ENCODE results near the gene CHRNB1. TPM values are rescaled to one million over a fixed set of nuclear protein-coding genes. Genes with fewer than 3 reads are reported as not detected.

CHRNB1 gene
- polyA plus RNA-seq, 2 donors, result 7.0 to 7.4 TPM

GRCh38 chr17:7406235-7406825 is 38.5 kb upstream of the CHRNB1 start:
- Histone ChIP-seq H3K4me3 (ENCODE audit: low read depth in 1 of 2, low read length in 2 of 2) (no peak overlapping the region), H3K9me3 (ENCODE audit: control insufficient read depth in 2 of 2, insufficient read depth in 1 of 2, low read depth in 1 of 2, low read length in 1 of 2) (no peaks in the 10 kb centered on the region), H3K27me3 (ENCODE audit: control insufficient read depth in 1 of 2, insufficient read depth in 2 of 2, low read length in 2 of 2) (no peaks in the 10 kb centered on the region), H3K4me1 (ENCODE audit: control insufficient read depth in 2 of 2, insufficient read depth in 2 of 2, low read length in 1 of 2) (peaks cover 2 to 6% of the 10 kb centered on the region in 2 donors), H3K36me3 (ENCODE audit: control insufficient read depth in 2 of 2, insufficient read depth in 2 of 2, low read length in 1 of 2) (peaks cover 0 to 7% of the 10 kb centered on the region in 2 donors), H3K27ac (ENCODE audit: low read depth in 2 of 2, low read length in 1 of 2) (no peak overlapping the region)
- 56 to 58% methylated on average over 12 of the region's 12 CpGs for WGBS, 2 donors

GRCh38 chr17:7407082-7407481 is 37.8 kb upstream of the CHRNB1 start:
- 86 to 89% methylated on average over 13 of the region's 13 CpGs for WGBS, 2 donors
- Histone ChIP-seq H3K27me3 (ENCODE audit: control insufficient read depth in 1 of 2, insufficient read depth in 2 of 2, low read length in 2 of 2) (no peaks in the 10 kb centered on the region), H3K4me1 (ENCODE audit: control insufficient read depth in 2 of 2, insufficient read depth in 2 of 2, low read length in 1 of 2) (peaks cover 2 to 6% of the 10 kb centered on the region in 2 donors), H3K36me3 (ENCODE audit: control insufficient read depth in 2 of 2, insufficient read depth in 2 of 2, low read length in 1 of 2) (peaks cover 0 to 7% of the 10 kb centered on the region in 2 donors), H3K27ac (ENCODE audit: low read depth in 2 of 2, low read length in 1 of 2) (no peak overlapping the region), H3K4me3 (ENCODE audit: low read depth in 1 of 2, low read length in 2 of 2) (no peak overlapping the region), H3K9me3 (ENCODE audit: control insufficient read depth in 2 of 2, insufficient read depth in 1 of 2, low read depth in 1 of 2, low read length in 1 of 2) (no peaks in the 10 kb centered on the region)

- Histone ChIP-seq H3K9me3 (ENCODE audit: control insufficient read depth in 2 of 2, insufficient read depth in 1 of 2, low read depth in 1 of 2, low read length in 1 of 2) (no peaks in the 10 kb centered on the region), H3K27me3 (ENCODE audit: control insufficient read depth in 1 of 2, insufficient read depth in 2 of 2, low read length in 2 of 2) (no peaks in the 10 kb centered on the region), H3K4me3 (ENCODE audit: low read depth in 1 of 2, low read length in 2 of 2) (no peak within 1 kb of the TSS), H3K27ac (ENCODE audit: low read depth in 2 of 2, low read length in 1 of 2) (no peak within 1 kb of the TSS), H3K4me1 (ENCODE audit: control insufficient read depth in 2 of 2, insufficient read depth in 2 of 2, low read length in 1 of 2) (peaks cover 2 to 6% of the 10 kb centered on the region in 2 donors), H3K36me3 (ENCODE audit: control insufficient read depth in 2 of 2, insufficient read depth in 2 of 2, low read length in 1 of 2) (peaks cover 0 to 7% of the 10 kb centered on the region in 2 donors)
- WGBS, 2 donors, result 52 to 61% methylated on average over 10 to 11 of the region's 12 CpGs
Measured at GRCh38 chr17:7407485-7408251, 37.2 kb upstream of the CHRNB1 start, which contains the start of gene NLGN2. Gene NLGN2 (plus strand): TSS chr17:7407845. CDS start chr17:7408256, 411 bp downstream.

GRCh38 chr17:7408252-7408727 is 36.6 kb upstream of the CHRNB1 start:
- 70 to 78% methylated on average over 41 to 58 of the region's 58 CpGs for WGBS, 2 donors

GRCh38 chr17:7408863-7409262 is 36.0 kb upstream of the CHRNB1 start:
- 73 to 75% methylated on average over 6 of the region's 6 CpGs for WGBS, 2 donors
- peaks cover 0 to 2% of the 10 kb centered on the region in 2 donors for H3K4me1 ChIP-seq (ENCODE audit: control insufficient read depth in 2 of 2, insufficient read depth in 2 of 2, low read length in 1 of 2)
- no peak overlapping the region for H3K27ac ChIP-seq (ENCODE audit: low read depth in 2 of 2, low read length in 1 of 2)
- no peaks in the 10 kb centered on the region for H3K27me3 ChIP-seq (ENCODE audit: control insufficient read depth in 1 of 2, insufficient read depth in 2 of 2, low read length in 2 of 2)
- H3K4me3 ChIP-seq (ENCODE audit: low read depth in 1 of 2, low read length in 2 of 2), result no peak overlapping the region
- H3K36me3 ChIP-seq (ENCODE audit: control insufficient read depth in 2 of 2, insufficient read depth in 2 of 2, low read length in 1 of 2), result peaks cover 0 to 7% of the 10 kb centered on the region in 2 donors
- H3K9me3 ChIP-seq (ENCODE audit: control insufficient read depth in 2 of 2, insufficient read depth in 1 of 2, low read depth in 1 of 2, low read length in 1 of 2), result no peaks in the 10 kb centered on the region

More at GRCh38 chr17:7408252-7408727, 36.6 kb upstream of the CHRNB1 start:
- Histone ChIP-seq H3K4me1 (ENCODE audit: control insufficient read depth in 2 of 2, insufficient read depth in 2 of 2, low read length in 1 of 2) (peaks cover 0 to 2% of the 10 kb centered on the region in 2 donors), H3K27ac (ENCODE audit: low read depth in 2 of 2, low read length in 1 of 2) (no peak overlapping the region), H3K9me3 (ENCODE audit: control insufficient read depth in 2 of 2, insufficient read depth in 1 of 2, low read depth in 1 of 2, low read length in 1 of 2) (no peaks in the 10 kb centered on the region), H3K4me3 (ENCODE audit: low read depth in 1 of 2, low read length in 2 of 2) (no peak overlapping the region), H3K27me3 (ENCODE audit: control insufficient read depth in 1 of 2, insufficient read depth in 2 of 2, low read length in 2 of 2) (no peaks in the 10 kb centered on the region), H3K36me3 (ENCODE audit: control insufficient read depth in 2 of 2, insufficient read depth in 2 of 2, low read length in 1 of 2) (peaks cover 0 to 7% of the 10 kb centered on the region in 2 donors)

- H3K27me3 ChIP-seq (ENCODE audit: control insufficient read depth in 1 of 2, insufficient read depth in 2 of 2, low read length in 2 of 2), result no peaks in the 10 kb centered on the region
- H3K27ac ChIP-seq (ENCODE audit: low read depth in 2 of 2, low read length in 1 of 2), result no peak overlapping the region
- H3K4me1 ChIP-seq (ENCODE audit: control insufficient read depth in 2 of 2, insufficient read depth in 2 of 2, low read length in 1 of 2), result peaks cover 0 to 2% of the 10 kb centered on the region in 2 donors
- peaks cover 0 to 7% of the 10 kb centered on the region in 2 donors for H3K36me3 ChIP-seq (ENCODE audit: control insufficient read depth in 2 of 2, insufficient read depth in 2 of 2, low read length in 1 of 2)
- H3K9me3 ChIP-seq (ENCODE audit: control insufficient read depth in 2 of 2, insufficient read depth in 1 of 2, low read depth in 1 of 2, low read length in 1 of 2), result no peaks in the 10 kb centered on the region
- H3K4me3 ChIP-seq (ENCODE audit: low read depth in 1 of 2, low read length in 2 of 2), result no peak overlapping the region
- 90 to 91% methylated on average over 6 of the region's 6 CpGs for WGBS, 2 donors
Measured at GRCh38 chr17:7409716-7410115, 35.1 kb upstream of the CHRNB1 start.

GRCh38 chr17:7410634-7411426 is 34.0 kb upstream of the CHRNB1 start:
- no peak overlapping the region for H3K4me3 ChIP-seq (ENCODE audit: low read depth in 1 of 2, low read length in 2 of 2)
- no peaks in the 10 kb centered on the region for H3K4me1 ChIP-seq (ENCODE audit: control insufficient read depth in 2 of 2, insufficient read depth in 2 of 2, low read length in 1 of 2)
- H3K27ac ChIP-seq (ENCODE audit: low read depth in 2 of 2, low read length in 1 of 2), result no peak overlapping the region
- no peaks in the 10 kb centered on the region for H3K27me3 ChIP-seq (ENCODE audit: control insufficient read depth in 1 of 2, insufficient read depth in 2 of 2, low read length in 2 of 2)
- WGBS, 2 donors, result 84 to 90% methylated on average over 25 of the region's 25 CpGs
- H3K9me3 ChIP-seq (ENCODE audit: control insufficient read depth in 2 of 2, insufficient read depth in 1 of 2, low read depth in 1 of 2, low read length in 1 of 2), result no peaks in the 10 kb centered on the region
- peaks cover 0 to 7% of the 10 kb centered on the region in 2 donors for H3K36me3 ChIP-seq (ENCODE audit: control insufficient read depth in 2 of 2, insufficient read depth in 2 of 2, low read length in 1 of 2)

GRCh38 chr17:7411427-7411750 is 33.5 kb upstream of the CHRNB1 start:
- Histone ChIP-seq H3K27me3 (ENCODE audit: control insufficient read depth in 1 of 2, insufficient read depth in 2 of 2, low read length in 2 of 2) (no peaks in the 10 kb centered on the region), H3K4me1 (ENCODE audit: control insufficient read depth in 2 of 2, insufficient read depth in 2 of 2, low read length in 1 of 2) (no peaks in the 10 kb centered on the region), H3K27ac (ENCODE audit: low read depth in 2 of 2, low read length in 1 of 2) (no peak overlapping the region), H3K9me3 (ENCODE audit: control insufficient read depth in 2 of 2, insufficient read depth in 1 of 2, low read depth in 1 of 2, low read length in 1 of 2) (no peaks in the 10 kb centered on the region), H3K4me3 (ENCODE audit: low read depth in 1 of 2, low read length in 2 of 2) (no peak overlapping the region), H3K36me3 (ENCODE audit: control insufficient read depth in 2 of 2, insufficient read depth in 2 of 2, low read length in 1 of 2) (peaks cover 0 to 7% of the 10 kb centered on the region in 2 donors)
- 93 to 94% methylated on average over 5 to 8 of the region's 8 CpGs for WGBS, 2 donors

- no peaks in the 10 kb centered on the region for H3K4me1 ChIP-seq (ENCODE audit: control insufficient read depth in 2 of 2, insufficient read depth in 2 of 2, low read length in 1 of 2)
- peaks cover 0 to 7% of the 10 kb centered on the region in 2 donors for H3K36me3 ChIP-seq (ENCODE audit: control insufficient read depth in 2 of 2, insufficient read depth in 2 of 2, low read length in 1 of 2)
- no peaks in the 10 kb centered on the region for H3K9me3 ChIP-seq (ENCODE audit: control insufficient read depth in 2 of 2, insufficient read depth in 1 of 2, low read depth in 1 of 2, low read length in 1 of 2)
- 70 to 71% methylated on average over 6 of the region's 6 CpGs for WGBS, 2 donors
- H3K27me3 ChIP-seq (ENCODE audit: control insufficient read depth in 1 of 2, insufficient read depth in 2 of 2, low read length in 2 of 2), result no peaks in the 10 kb centered on the region
- H3K27ac ChIP-seq (ENCODE audit: low read depth in 2 of 2, low read length in 1 of 2), result no peak overlapping the region
- no peak overlapping the region for H3K4me3 ChIP-seq (ENCODE audit: low read depth in 1 of 2, low read length in 2 of 2)
Measured at GRCh38 chr17:7413346-7413985, 31.4 kb upstream of the CHRNB1 start.

All from esophagus (tissue), 2 donors.